Astrocyte of the cerebellum (primary cell): ENCODE measurements around the gene ATG101.

Source experiments
- DNase-seq: peaks from one replicate; pipeline ENCODE4 v3.0.0-alpha.2; 2011; ENCODE audit warnings: low read depth
- H3K4me3 ChIP-seq: 2 replicates; pipeline ENCODE4 v1.5.1; 2011; ENCODE audit warnings: mild to moderate bottlenecking, low read depth, low read length, moderate library complexity
- CTCF ChIP-seq: IDR thresholded peaks from 2 replicates; pipeline ENCODE4 v1.5.1; 2012; ENCODE audit warnings: low read length, low read depth, moderate library complexity, mild to moderate bottlenecking; ENCODE audit errors: missing control alignments
- in situ Hi-C: cut with HindIII; loops from 2 replicates; pipeline ENCODE4 v1.10.0; 2017; ENCODE audit warnings: low sequenced_read_pairs

Gene ATG101

GRCh38 chr12:52057638-52058576, 11.9 kb upstream of the ATG101 start:
- in situ Hi-C loops: no loop called here
- DNase-seq: no peak
- no peak for TF ChIP-seq CTCF
- no peak overlapping the region for H3K4me3 ChIP-seq

DNA sequence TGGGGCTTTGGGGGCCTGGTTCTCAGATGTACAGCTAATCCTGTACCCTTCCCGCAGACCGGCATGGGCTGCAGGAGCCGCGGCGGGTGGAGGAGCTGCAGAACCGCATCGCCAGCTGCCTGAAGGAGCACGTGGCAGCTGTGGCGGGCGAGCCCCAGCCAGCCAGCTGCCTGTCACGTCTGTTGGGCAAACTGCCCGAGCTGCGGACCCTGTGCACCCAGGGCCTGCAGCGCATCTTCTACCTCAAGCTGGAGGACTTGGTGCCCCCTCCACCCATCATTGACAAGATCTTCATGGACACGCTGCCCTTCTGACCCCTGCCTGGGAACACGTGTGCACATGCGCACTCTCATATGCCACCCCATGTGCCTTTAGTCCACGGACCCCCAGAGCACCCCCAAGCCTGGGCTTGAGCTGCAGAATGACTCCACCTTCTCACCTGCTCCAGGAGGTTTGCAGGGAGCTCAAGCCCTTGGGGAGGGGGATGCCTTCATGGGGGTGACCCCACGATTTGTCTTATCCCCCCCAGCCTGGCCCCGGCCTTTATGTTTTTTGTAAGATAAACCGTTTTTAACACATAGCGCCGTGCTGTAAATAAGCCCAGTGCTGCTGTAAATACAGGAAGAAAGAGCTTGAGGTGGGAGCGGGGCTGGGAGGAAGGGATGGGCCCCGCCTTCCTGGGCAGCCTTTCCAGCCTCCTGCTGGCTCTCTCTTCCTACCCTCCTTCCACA, 11.0 kb upstream of the ATG101 start:
- in situ Hi-C loops: no loop called here
- no peak for DNase-seq
- TF ChIP-seq CTCF: no peak
- H3K4me3 ChIP-seq: no peak overlapping the region

DNA sequence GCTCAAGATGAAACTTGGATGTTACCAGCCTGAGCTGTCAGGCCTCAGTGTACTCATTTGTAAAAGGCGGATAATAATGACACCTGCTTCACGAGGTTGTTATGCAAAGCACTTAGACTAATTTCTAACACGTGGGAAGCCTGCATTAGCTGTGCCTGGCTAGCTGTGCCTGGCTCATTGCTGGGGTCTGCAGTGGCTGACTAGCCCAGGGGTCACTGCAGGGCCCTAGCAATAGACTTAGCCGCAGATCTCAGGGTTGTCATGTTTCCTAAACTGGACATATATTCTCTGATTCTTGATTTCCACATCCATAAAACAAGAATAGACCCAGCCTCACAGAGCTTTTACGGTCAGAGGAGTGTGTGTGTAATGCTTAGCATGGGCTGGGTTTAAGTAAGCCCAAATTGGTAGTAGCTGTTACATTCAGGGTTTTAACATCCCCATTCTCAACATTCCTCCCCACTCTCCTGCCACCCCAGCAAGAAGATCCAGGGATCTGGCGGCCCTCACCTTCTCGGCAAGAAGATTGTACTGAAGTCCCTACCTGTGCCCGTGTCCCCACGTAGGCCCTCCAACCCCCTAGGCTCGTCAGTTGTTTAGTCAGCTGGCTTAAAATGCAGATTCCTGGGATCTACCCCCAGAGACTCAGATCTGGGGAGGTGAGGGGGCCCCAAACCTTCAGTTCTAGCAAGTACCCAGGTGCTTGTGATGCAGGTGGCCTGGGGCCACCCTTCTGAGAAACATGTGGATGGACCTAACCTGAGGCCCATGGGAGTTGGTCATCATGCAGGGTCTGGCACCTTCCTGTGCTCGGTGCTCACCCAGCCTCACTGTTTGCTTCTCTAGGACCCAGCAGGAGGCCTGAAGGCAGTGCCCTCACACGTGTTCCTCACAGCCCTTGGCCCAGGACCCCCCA, 9.9 kb upstream of the ATG101 start:
- in situ Hi-C loops: no loop called here
- no peak overlapping the region for H3K4me3 ChIP-seq
- no peak for DNase-seq
- TF ChIP-seq CTCF: no peak

- in situ Hi-C loops: no loop called here
- no peak overlapping the region for H3K4me3 ChIP-seq
- DNase-seq: no peak
- TF ChIP-seq CTCF: no peak
Measured at GRCh38 chr12:52060498-52061177, 9.1 kb upstream of the ATG101 start.

- no peak for TF ChIP-seq CTCF
- in situ Hi-C loops: no loop called here
- H3K4me3 ChIP-seq: no peak overlapping the region
- DNase-seq: no peak
Measured at GRCh38 chr12:52061470-52062166, 8.2 kb upstream of the ATG101 start.
